Hindlimb muscle (tissue), 1 donor: Measurements from ENCODE around the gene ACOT11. TPM values are rescaled to one million over a fixed set of nuclear protein-coding genes. Genes with fewer than 3 reads are reported as not detected.
"Not testable (repeated sequence)": the region's sequence is repeated elsewhere in the genome, so short reads cannot be mapped to it uniquely, and the experiment has no call there.

Experiments used
- DNase-seq: peaks from one replicate; pipeline ENCODE4 v3.0.0-alpha.2; 2013
- polyA plus RNA-seq: library from polyadenylated mRNA; unstranded; fragments of 120-200 nt; gene quantifications from one replicate; pipeline ENCODE4 v1.2.1, GENCODE V29; 2013; ENCODE audit not compliant: insufficient read length

The ACOT11 gene
- polyA plus RNA-seq, 1 donor: 7.2 TPM

- no peak for DNase-seq
Measured at GRCh38 chr1:54610601-54611580, 62.9 kb downstream of the ACOT11 start.

- no peak for DNase-seq
Measured at GRCh38 chr1:54611621-54612020, 63.6 kb downstream of the ACOT11 start.

- no peak for DNase-seq
Measured at GRCh38 chr1:54614024-54614423, 66.0 kb downstream of the ACOT11 start.

GRCh38 chr1:54614563-54614962 is 66.5 kb downstream of the ACOT11 start:
- no peak for DNase-seq

GRCh38 chr1:54615531-54616279 is 67.7 kb downstream of the ACOT11 start:
- no peak for DNase-seq

GRCh38 chr1:54619749-54620148 is 71.7 kb downstream of the ACOT11 start:
- no peak for DNase-seq

GRCh38 chr1:54623216-54624007 is 75.4 kb downstream of the ACOT11 start, which contains the start of gene FAM151A:
Gene FAM151A, minus strand, starts transcription at chr1:54623525. Its CDS starts 130 bp downstream, at chr1:54623395.
- DNase-seq: no peak

GRCh38 chr1:54624466-54625464 is 76.7 kb downstream of the ACOT11 start:
- no peak for DNase-seq

- no peak for DNase-seq
Measured at GRCh38 chr1:54627196-54627595, 79.2 kb downstream of the ACOT11 start.

GRCh38 chr1:54635804-54636203 is 87.8 kb downstream of the ACOT11 start:
- DNase-seq: not testable (repeated sequence)

GRCh38 chr1:54636461-54637446 is 88.7 kb downstream of the ACOT11 start:
- not testable (repeated sequence) for DNase-seq

- DNase-seq: no peak
Measured at GRCh38 chr1:54640361-54640760, 92.3 kb downstream of the ACOT11 start.

GRCh38 chr1:54640863-54641836 is 93.1 kb downstream of the ACOT11 start, which contains the start of gene MROH7:
Gene MROH7, plus strand, starts transcription at chr1:54641786. Its CDS starts 11,141 bp downstream, at chr1:54652927.
- DNase-seq: no peak

- no peak for DNase-seq
Measured at GRCh38 chr1:54643736-54644135, 95.7 kb downstream of the ACOT11 start.

- DNase-seq: no peak
Measured at GRCh38 chr1:54645806-54646676, 98.0 kb downstream of the ACOT11 start.

- DNase-seq: no peak
Measured at GRCh38 chr1:54649130-54649898, 101.3 kb downstream of the ACOT11 start.

GRCh38 chr1:54649921-54650320 is 101.9 kb downstream of the ACOT11 start:
- DNase-seq: no peak
